GM19463 (cell line): ENCODE measurements around the gene KPNB1.

Experiments
- ATAC-seq: cut with Tn5 transposase; IDR thresholded peaks from one replicate; pipeline ENCODE4 v1.9.1; 2021; ENCODE audit warnings: mild to moderate bottlenecking, moderate library complexity; ENCODE audit not compliant: unreplicated experiment

KPNB1 gene

GRCh38 chr17:47695429-47696376 lies 46.0 kb downstream of the KPNB1 start:
- ATAC-seq = no peak

- ATAC-seq = no peak
These were observed 47.3 kb downstream of the KPNB1 start for GRCh38 chr17:47696717-47697642.

- no peak for ATAC-seq
These were observed 48.4 kb downstream of the KPNB1 start for GRCh38 chr17:47697906-47698711.

GRCh38 chr17:47698749-47699535 lies 49.2 kb downstream of the KPNB1 start:
- no peak for ATAC-seq

- ATAC-seq = no peak
These were observed 49.8 kb downstream of the KPNB1 start for GRCh38 chr17:47699536-47699840.

GRCh38 chr17:47700471-47701449 lies 51.0 kb downstream of the KPNB1 start:
- no peak for ATAC-seq

- ATAC-seq = no peak
These were observed 51.9 kb downstream of the KPNB1 start for GRCh38 chr17:47701608-47702007.

- ATAC-seq = no peak
These were observed 52.8 kb downstream of the KPNB1 start for GRCh38 chr17:47702391-47702995.

GRCh38 chr17:47703191-47703591 lies 53.5 kb downstream of the KPNB1 start:
- no peak for ATAC-seq

GRCh38 chr17:47703671-47704070 lies 54.0 kb downstream of the KPNB1 start:
- ATAC-seq = no peak

GRCh38 chr17:47704116-47704515 lies 54.4 kb downstream of the KPNB1 start:
- no peak for ATAC-seq

- ATAC-seq = no peak
These were observed 55.0 kb downstream of the KPNB1 start for GRCh38 chr17:47704736-47705135.

GRCh38 chr17:47705536-47706530 lies 56.1 kb downstream of the KPNB1 start:
- no peak for ATAC-seq

GRCh38 chr17:47707056-47707804 lies 57.5 kb downstream of the KPNB1 start:
- no peak for ATAC-seq

GRCh38 chr17:47707884-47708283 lies 58.2 kb downstream of the KPNB1 start:
- no peak for ATAC-seq

- ATAC-seq = no peak
These were observed 58.7 kb downstream of the KPNB1 start for GRCh38 chr17:47708312-47708863.
